NCI-H2029 treated with DMSO at 0.1 percent for 48 hours (cell line): ENCODE measurements around the gene BIRC7.

Source experiments
- DNase-seq: peaks from one replicate; lab custom pipeline; 2025; lab: John Stamatoyannopoulos, UW

Gene BIRC7

GRCh38 chr20:63235399-63235983 is at the start of gene BIRC7:
TSS of gene BIRC7 (plus strand) at chr20:63235905. CDS start at chr20:63236097, 192 bp downstream.
- DNase-seq: no peak

GRCh38 chr20:63186084-63186483 is 49.6 kb upstream of the BIRC7 start:
- no peak for DNase-seq

- DNase-seq: no peak
Observed at GRCh38 chr20:63186528-63187316, 49.0 kb upstream of the BIRC7 start.

- no peak for DNase-seq
Observed at GRCh38 chr20:63187338-63188158, 48.2 kb upstream of the BIRC7 start.

- DNase-seq: no peak
Observed at GRCh38 chr20:63188159-63188442, 47.6 kb upstream of the BIRC7 start.

- no peak for DNase-seq
Observed at GRCh38 chr20:63188641-63189321, 46.9 kb upstream of the BIRC7 start.

GRCh38 chr20:63189322-63189642 is 46.4 kb upstream of the BIRC7 start:
- DNase-seq: no peak

GRCh38 chr20:63189846-63190559 is 45.7 kb upstream of the BIRC7 start:
- DNase-seq: no peak

- DNase-seq: no peak
Observed at GRCh38 chr20:63190828-63191227, 44.9 kb upstream of the BIRC7 start.

- peak; percentile 81 for DNase-seq
Observed at GRCh38 chr20:63191400-63191799, 44.3 kb upstream of the BIRC7 start.

- no peak for DNase-seq
Observed at GRCh38 chr20:63192721-63193120, 43.0 kb upstream of the BIRC7 start.

GRCh38 chr20:63194007-63194796 is 41.5 kb upstream of the BIRC7 start:
- no peak for DNase-seq

GRCh38 chr20:63194797-63195173 is 40.9 kb upstream of the BIRC7 start:
- no peak for DNase-seq

- DNase-seq: no peak
Observed at GRCh38 chr20:63196768-63197470, 38.8 kb upstream of the BIRC7 start.

- no peak for DNase-seq
Observed at GRCh38 chr20:63198606-63199005, 37.1 kb upstream of the BIRC7 start.

GRCh38 chr20:63202021-63202420 is 33.7 kb upstream of the BIRC7 start:
- no peak for DNase-seq

GRCh38 chr20:63202811-63203526 is 32.7 kb upstream of the BIRC7 start:
- no peak for DNase-seq

- DNase-seq: no peak
Observed at GRCh38 chr20:63204362-63204761, 31.3 kb upstream of the BIRC7 start.

GRCh38 chr20:63205896-63206295 is 29.8 kb upstream of the BIRC7 start:
- no peak for DNase-seq

- no peak for DNase-seq
Observed at GRCh38 chr20:63206878-63207277, 28.8 kb upstream of the BIRC7 start.
